Mesothelial cell of epicardium (in vitro differentiated cells): ENCODE data around the gene KLHL9. TPM values are rescaled to one million over a fixed set of nuclear protein-coding genes. Genes with fewer than 3 reads are reported as not detected.

Experiments
- DNase-seq, 2 experiments: peaks; one replicate each; pipeline ENCODE4 v3.0.0; 2021; ENCODE audit warnings: low spot score in 2 of 2; ENCODE audit not compliant: unreplicated experiment in 2 of 2
- H3K27ac Mint-ChIP-seq: 2 replicates; pipeline ENCODE4 v1.8.0; 2021; ENCODE audit warnings: mixed read lengths
- H3K27me3 Mint-ChIP-seq: 2 replicates; pipeline ENCODE4 v1.8.0; 2021; ENCODE audit warnings: low read depth, mixed read lengths
- H3K36me3 Mint-ChIP-seq: 2 replicates; pipeline ENCODE4 v1.8.0; 2021; ENCODE audit warnings: mixed read lengths
- H3K4me1 Mint-ChIP-seq: 2 replicates; pipeline ENCODE4 v1.8.0; 2021; ENCODE audit warnings: mixed read lengths
- H3K4me3 Mint-ChIP-seq: 2 replicates; pipeline ENCODE4 v1.8.0; 2021; ENCODE audit warnings: mild to moderate bottlenecking, moderate library complexity, mixed read lengths
- H3K9me3 Mint-ChIP-seq: 2 replicates; pipeline ENCODE4 v1.8.0; 2021; ENCODE audit warnings: mixed read lengths
- CTCF ChIP-seq: fragments of 200-600 bp; sonication (generic); IDR thresholded peaks from one replicate; pipeline ENCODE4 v1.5.0; 2021; ENCODE audit warnings: antibody characterized with exemption; ENCODE audit not compliant: unreplicated experiment
- total RNA-seq: library from RNA; stranded (reverse); gene quantifications from 3 replicates; pipeline ENCODE4 v1.2.1, GENCODE V29; 2021

The KLHL9 gene
- total RNA-seq, 1 donor from 2014 or later, result 37.5 TPM

- TF ChIP-seq CTCF, result no peak
- no peak for DNase-seq
- Mint-ChIP-seq H3K4me1 (peaks cover 41% of the 10 kb centered on the region), H3K9me3 (no peaks in the 10 kb centered on the region), H3K27me3 (peaks cover 2% of the 10 kb centered on the region), H3K27ac (no peak overlapping the region), H3K36me3 (peaks cover 6% of the 10 kb centered on the region), H3K4me3 (peak overlapping the region; percentile 24)
Measured at GRCh38 chr9:21336457-21336856, 1.3 kb upstream of the KLHL9 start.

- no peak for DNase-seq
- Mint-ChIP-seq H3K9me3 (no peaks in the 10 kb centered on the region), H3K4me1 (peaks cover 56% of the 10 kb centered on the region), H3K27me3 (no peaks in the 10 kb centered on the region), H3K36me3 (peaks cover 7% of the 10 kb centered on the region), H3K4me3 (peak overlapping the region; percentile 88), H3K27ac (peak overlapping the region; percentile 97)
- TF ChIP-seq CTCF, result no peak
Measured at GRCh38 chr9:21333226-21333625, 2.0 kb downstream of the KLHL9 start.

- H3K36me3 Mint-ChIP-seq, result peaks cover 7% of the 10 kb centered on the region
Measured at GRCh38 chr9:21331676-21332402, 3.4 kb downstream of the KLHL9 start.

GRCh38 chr9:21326526-21327139 lies 8.6 kb downstream of the KLHL9 start:
- peak; percentile 63 for TF ChIP-seq CTCF
- no peak for DNase-seq
- no peak overlapping the region for H3K27ac Mint-ChIP-seq

More at GRCh38 chr9:21331676-21332402, 3.4 kb downstream of the KLHL9 start:
- TF ChIP-seq CTCF, result no peak
- Mint-ChIP-seq H3K27ac (peak overlapping the region; percentile 25), H3K4me1 (peaks cover 57% of the 10 kb centered on the region), H3K4me3 (peak overlapping the region; percentile 88), H3K9me3 (no peaks in the 10 kb centered on the region), H3K27me3 (no peaks in the 10 kb centered on the region)
- DNase-seq, result no peak

GRCh38 chr9:21324047-21324446 lies 11.2 kb downstream of the KLHL9 start:
- Mint-ChIP-seq H3K27me3 (no peaks in the 10 kb centered on the region), H3K27ac (no peak overlapping the region), H3K4me1 (peaks cover 19% of the 10 kb centered on the region), H3K36me3 (peaks cover 15% of the 10 kb centered on the region), H3K9me3 (no peaks in the 10 kb centered on the region), H3K4me3 (no peak overlapping the region)
- TF ChIP-seq CTCF, result no peak
- DNase-seq, result no peak

More at GRCh38 chr9:21326526-21327139, 8.6 kb downstream of the KLHL9 start:
- Mint-ChIP-seq H3K27me3 (no peaks in the 10 kb centered on the region), H3K4me1 (peaks cover 31% of the 10 kb centered on the region), H3K36me3 (peaks cover 16% of the 10 kb centered on the region), H3K9me3 (no peaks in the 10 kb centered on the region), H3K4me3 (no peak overlapping the region)
